PC-9 (cell line): ENCODE data around the gene PET100.

ENCODE experiments used
- EZH2 ChIP-seq: fragments of 200-600 bp; sonication (generic); IDR thresholded peaks from 2 replicates; pipeline ENCODE4 v1.8.0; 2017; ENCODE audit warnings: antibody characterized with exemption, low read depth
- TF ChIP-seq, protein P1 (sequence below): fragments of 200-600 bp; sonication (generic); conservative IDR thresholded peaks from 2 replicates; pipeline ENCODE4 v1.6.1; 2017; ENCODE audit warnings: mixed run types, antibody characterized with exemption, mild to moderate bottlenecking, moderate library complexity

DNA sequence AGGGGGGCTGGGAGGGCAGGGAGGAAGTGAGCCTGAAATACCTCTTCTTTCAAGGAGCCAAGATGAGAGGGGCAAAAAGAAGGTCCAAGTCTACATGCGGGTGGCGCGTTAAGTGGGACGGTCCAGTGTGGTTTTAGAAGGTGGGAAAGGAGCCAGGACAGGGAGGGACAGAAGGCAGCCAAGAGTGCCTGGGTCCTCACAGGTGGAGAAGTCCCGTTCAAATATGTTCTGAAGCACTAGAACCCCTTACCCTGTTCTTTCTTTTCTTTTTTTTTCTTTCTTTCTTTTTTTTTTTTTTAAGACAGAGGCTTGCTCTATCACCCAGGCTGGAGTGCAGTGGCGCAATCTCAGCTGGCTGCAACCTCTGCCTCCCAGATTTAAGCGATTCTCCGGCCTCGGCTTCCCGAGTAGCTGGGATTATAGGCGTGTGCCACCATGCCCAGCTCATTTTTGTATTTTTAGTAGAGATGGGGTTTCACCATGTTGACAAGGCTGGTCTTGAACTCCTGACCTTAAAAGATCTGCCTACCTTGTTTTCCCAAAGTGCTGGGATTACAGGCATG is 26.6 kb upstream of the PET100 start:
- TF ChIP-seq EZH2 = no peak
- TF ChIP-seq, protein P1, sequence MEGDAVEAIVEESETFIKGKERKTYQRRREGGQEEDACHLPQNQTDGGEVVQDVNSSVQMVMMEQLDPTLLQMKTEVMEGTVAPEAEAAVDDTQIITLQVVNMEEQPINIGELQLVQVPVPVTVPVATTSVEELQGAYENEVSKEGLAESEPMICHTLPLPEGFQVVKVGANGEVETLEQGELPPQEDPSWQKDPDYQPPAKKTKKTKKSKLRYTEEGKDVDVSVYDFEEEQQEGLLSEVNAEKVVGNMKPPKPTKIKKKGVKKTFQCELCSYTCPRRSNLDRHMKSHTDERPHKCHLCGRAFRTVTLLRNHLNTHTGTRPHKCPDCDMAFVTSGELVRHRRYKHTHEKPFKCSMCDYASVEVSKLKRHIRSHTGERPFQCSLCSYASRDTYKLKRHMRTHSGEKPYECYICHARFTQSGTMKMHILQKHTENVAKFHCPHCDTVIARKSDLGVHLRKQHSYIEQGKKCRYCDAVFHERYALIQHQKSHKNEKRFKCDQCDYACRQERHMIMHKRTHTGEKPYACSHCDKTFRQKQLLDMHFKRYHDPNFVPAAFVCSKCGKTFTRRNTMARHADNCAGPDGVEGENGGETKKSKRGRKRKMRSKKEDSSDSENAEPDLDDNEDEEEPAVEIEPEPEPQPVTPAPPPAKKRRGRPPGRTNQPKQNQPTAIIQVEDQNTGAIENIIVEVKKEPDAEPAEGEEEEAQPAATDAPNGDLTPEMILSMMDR = no peak
